ENCODE results near the gene PHACTR2.

The PHACTR2 gene

GRCh38 chr6:143675382-143675900 lies 2.3 kb upstream of the PHACTR2 start:
- H3K4me1 ChIP-seq (ENCODE audit: control insufficient read depth, insufficient read depth, low read length): peaks cover 50% of the 10 kb centered on the region
- H3K27me3 ChIP-seq (ENCODE audit: control insufficient read depth, insufficient read depth, low read length): no peaks in the 10 kb centered on the region
- H3K27ac ChIP-seq (ENCODE audit: low read depth, low read length): peak overlapping the region; percentile 32; the same call in 1 of the 2 replicates
- H3K4me3 ChIP-seq (ENCODE audit: low read depth, low read length): peak overlapping the region; percentile 14; the same call in 1 of the 2 replicates
- no peaks in the 10 kb centered on the region for H3K36me3 ChIP-seq (ENCODE audit: control insufficient read depth, insufficient read depth, low read length)
- H3K9ac ChIP-seq (ENCODE audit: low read length): no peak overlapping the region
- H3K9me3 ChIP-seq (ENCODE audit: control insufficient read depth, insufficient read depth, low read depth, low read length): no peaks in the 10 kb centered on the region

GRCh38 chr6:143675946-143676345 lies 1.8 kb upstream of the PHACTR2 start:
- Histone ChIP-seq H3K9me3 (ENCODE audit: control insufficient read depth, insufficient read depth, low read depth, low read length) (no peaks in the 10 kb centered on the region; the same call in 1 of the 2 replicates), H3K9ac (ENCODE audit: low read length) (no peak overlapping the region), H3K4me1 (ENCODE audit: control insufficient read depth, insufficient read depth, low read length) (peaks cover 52% of the 10 kb centered on the region), H3K27ac (ENCODE audit: low read depth, low read length) (0 out of 2 replicates have a peak overlapping the region, but pooled peaks have one; percentile 62), H3K27me3 (ENCODE audit: control insufficient read depth, insufficient read depth, low read length) (no peaks in the 10 kb centered on the region), H3K36me3 (ENCODE audit: control insufficient read depth, insufficient read depth, low read length) (no peaks in the 10 kb centered on the region), H3K4me3 (ENCODE audit: low read depth, low read length) (peak overlapping the region; percentile 60)

- Histone ChIP-seq H3K9me3 (ENCODE audit: control insufficient read depth, insufficient read depth, low read depth, low read length) (peaks cover 4% of the 10 kb centered on the region; the same call in 1 of the 2 replicates), H3K27ac (ENCODE audit: low read depth, low read length) (peak overlapping the region; percentile 62; the same call in 1 of the 2 replicates), H3K9ac (ENCODE audit: low read length) (no peak overlapping the region), H3K4me3 (ENCODE audit: low read depth, low read length) (peak overlapping the region; percentile 60), H3K27me3 (ENCODE audit: control insufficient read depth, insufficient read depth, low read length) (no peaks in the 10 kb centered on the region), H3K36me3 (ENCODE audit: control insufficient read depth, insufficient read depth, low read length) (no peaks in the 10 kb centered on the region), H3K4me1 (ENCODE audit: control insufficient read depth, insufficient read depth, low read length) (peaks cover 52% of the 10 kb centered on the region)
Observed at GRCh38 chr6:143676437-143677045, 1.2 kb upstream of the PHACTR2 start.

- peaks cover 52% of the 10 kb centered on the region for H3K4me1 ChIP-seq (ENCODE audit: control insufficient read depth, insufficient read depth, low read length)
- peak overlapping the region; percentile 31 for H3K9ac ChIP-seq (ENCODE audit: low read length)
- H3K9me3 ChIP-seq (ENCODE audit: control insufficient read depth, insufficient read depth, low read depth, low read length): peaks cover 11% of the 10 kb centered on the region
- peak overlapping the region; percentile 34; the same call in 1 of the 2 replicates for H3K27ac ChIP-seq (ENCODE audit: low read depth, low read length)
- peak overlapping the region; percentile 60 for H3K4me3 ChIP-seq (ENCODE audit: low read depth, low read length)
- no peaks in the 10 kb centered on the region for H3K36me3 ChIP-seq (ENCODE audit: control insufficient read depth, insufficient read depth, low read length)
- no peaks in the 10 kb centered on the region for H3K27me3 ChIP-seq (ENCODE audit: control insufficient read depth, insufficient read depth, low read length)
Observed at GRCh38 chr6:143677577-143677890, 231 bp upstream of the PHACTR2 start.

GRCh38 chr6:143679041-143679440 lies 1.3 kb downstream of the PHACTR2 start:
- H3K4me1 ChIP-seq (ENCODE audit: control insufficient read depth, insufficient read depth, low read length): peaks cover 40% of the 10 kb centered on the region
- H3K36me3 ChIP-seq (ENCODE audit: control insufficient read depth, insufficient read depth, low read length): no peaks in the 10 kb centered on the region
- peak overlapping the region; percentile 83 for H3K4me3 ChIP-seq (ENCODE audit: low read depth, low read length)
- H3K27me3 ChIP-seq (ENCODE audit: control insufficient read depth, insufficient read depth, low read length): no peaks in the 10 kb centered on the region
- H3K27ac ChIP-seq (ENCODE audit: low read depth, low read length): no peak overlapping the region
- peaks cover 17% of the 10 kb centered on the region for H3K9me3 ChIP-seq (ENCODE audit: control insufficient read depth, insufficient read depth, low read depth, low read length)
- H3K9ac ChIP-seq (ENCODE audit: low read length): peak overlapping the region; percentile 96

- Histone ChIP-seq H3K4me3 (ENCODE audit: low read depth, low read length) (peak overlapping the region; percentile 83), H3K4me1 (ENCODE audit: control insufficient read depth, insufficient read depth, low read length) (peaks cover 29% of the 10 kb centered on the region), H3K36me3 (ENCODE audit: control insufficient read depth, insufficient read depth, low read length) (no peaks in the 10 kb centered on the region), H3K9ac (ENCODE audit: low read length) (no peak overlapping the region), H3K27ac (ENCODE audit: low read depth, low read length) (no peak overlapping the region), H3K9me3 (ENCODE audit: control insufficient read depth, insufficient read depth, low read depth, low read length) (peaks cover 17% of the 10 kb centered on the region), H3K27me3 (ENCODE audit: control insufficient read depth, insufficient read depth, low read length) (no peaks in the 10 kb centered on the region)
Observed at GRCh38 chr6:143680141-143680540, 2.4 kb downstream of the PHACTR2 start.

GRCh38 chr6:143682805-143683204 lies 5.0 kb downstream of the PHACTR2 start:
- H3K27me3 ChIP-seq (ENCODE audit: control insufficient read depth, insufficient read depth, low read length): no peaks in the 10 kb centered on the region
- H3K27ac ChIP-seq (ENCODE audit: low read depth, low read length): no peak overlapping the region
- H3K9ac ChIP-seq (ENCODE audit: low read length): no peak overlapping the region
- H3K4me1 ChIP-seq (ENCODE audit: control insufficient read depth, insufficient read depth, low read length): peaks cover 18% of the 10 kb centered on the region
- H3K36me3 ChIP-seq (ENCODE audit: control insufficient read depth, insufficient read depth, low read length): no peaks in the 10 kb centered on the region
- peaks cover 17% of the 10 kb centered on the region for H3K9me3 ChIP-seq (ENCODE audit: control insufficient read depth, insufficient read depth, low read depth, low read length)
- H3K4me3 ChIP-seq (ENCODE audit: low read depth, low read length): no peak overlapping the region

- H3K27me3 ChIP-seq (ENCODE audit: control insufficient read depth, insufficient read depth, low read length): no peaks in the 10 kb centered on the region
- H3K27ac ChIP-seq (ENCODE audit: low read depth, low read length): no peak overlapping the region
- peaks cover 17% of the 10 kb centered on the region for H3K9me3 ChIP-seq (ENCODE audit: control insufficient read depth, insufficient read depth, low read depth, low read length)
- H3K9ac ChIP-seq (ENCODE audit: low read length): no peak overlapping the region
- peaks cover 28% of the 10 kb centered on the region for H3K4me1 ChIP-seq (ENCODE audit: control insufficient read depth, insufficient read depth, low read length)
- no peak overlapping the region for H3K4me3 ChIP-seq (ENCODE audit: low read depth, low read length)
- no peaks in the 10 kb centered on the region; the same call in 1 of the 2 replicates for H3K36me3 ChIP-seq (ENCODE audit: control insufficient read depth, insufficient read depth, low read length)
Observed at GRCh38 chr6:143684486-143684885, 6.7 kb downstream of the PHACTR2 start.

GRCh38 chr6:143685653-143686052 lies 7.9 kb downstream of the PHACTR2 start:
- Histone ChIP-seq H3K27me3 (ENCODE audit: control insufficient read depth, insufficient read depth, low read length) (no peaks in the 10 kb centered on the region), H3K9me3 (ENCODE audit: control insufficient read depth, insufficient read depth, low read depth, low read length) (peaks cover 17% of the 10 kb centered on the region), H3K36me3 (ENCODE audit: control insufficient read depth, insufficient read depth, low read length) (no peaks in the 10 kb centered on the region; the same call in 1 of the 2 replicates), H3K4me3 (ENCODE audit: low read depth, low read length) (no peak overlapping the region), H3K27ac (ENCODE audit: low read depth, low read length) (no peak overlapping the region), H3K4me1 (ENCODE audit: control insufficient read depth, insufficient read depth, low read length) (peaks cover 32% of the 10 kb centered on the region), H3K9ac (ENCODE audit: low read length) (no peak overlapping the region)

GRCh38 chr6:143687591-143687990 lies 9.8 kb downstream of the PHACTR2 start:
- no peak overlapping the region for H3K4me3 ChIP-seq (ENCODE audit: low read depth, low read length)
- H3K27me3 ChIP-seq (ENCODE audit: control insufficient read depth, insufficient read depth, low read length): no peaks in the 10 kb centered on the region
- H3K4me1 ChIP-seq (ENCODE audit: control insufficient read depth, insufficient read depth, low read length): peaks cover 46% of the 10 kb centered on the region; the same call in 1 of the 2 replicates
- peaks cover 5% of the 10 kb centered on the region for H3K9me3 ChIP-seq (ENCODE audit: control insufficient read depth, insufficient read depth, low read depth, low read length)
- no peak overlapping the region for H3K27ac ChIP-seq (ENCODE audit: low read depth, low read length)
- H3K9ac ChIP-seq (ENCODE audit: low read length): no peak overlapping the region
- H3K36me3 ChIP-seq (ENCODE audit: control insufficient read depth, insufficient read depth, low read length): no peaks in the 10 kb centered on the region; the same call in 1 of the 2 replicates

- no peaks in the 10 kb centered on the region; the same call in 1 of the 2 replicates for H3K9me3 ChIP-seq (ENCODE audit: control insufficient read depth, insufficient read depth, low read depth, low read length)
- peaks cover 48% of the 10 kb centered on the region; the same call in 1 of the 2 replicates for H3K4me1 ChIP-seq (ENCODE audit: control insufficient read depth, insufficient read depth, low read length)
Observed at GRCh38 chr6:143688681-143689080, 10.9 kb downstream of the PHACTR2 start.

More at GRCh38 chr6:143688681-143689080, 10.9 kb downstream of the PHACTR2 start:
- Histone ChIP-seq H3K9ac (ENCODE audit: low read length) (no peak overlapping the region), H3K4me3 (ENCODE audit: low read depth, low read length) (no peak overlapping the region), H3K36me3 (ENCODE audit: control insufficient read depth, insufficient read depth, low read length) (no peaks in the 10 kb centered on the region; the same call in 1 of the 2 replicates), H3K27ac (ENCODE audit: low read depth, low read length) (no peak overlapping the region), H3K27me3 (ENCODE audit: control insufficient read depth, insufficient read depth, low read length) (no peaks in the 10 kb centered on the region)
